GM12878 (cell line): ENCODE measurements around the gene C1orf52. TPM values are rescaled to one million over a fixed set of nuclear protein-coding genes. Genes with fewer than 3 reads are reported as not detected.

Experiments
- ATAC-seq: fragments of 200-7000 bp; cut with Tn5 transposase; 3 replicates; pipeline ENCODE4 v1.9.1; 2020; ENCODE audit warnings: mild to moderate bottlenecking, moderate library complexity
- BruUV-seq: library from RNA; stranded (reverse); fragments of 400-500 nt; replicated peaks from 2 replicates; lab custom pipeline; 2021; lab: Mats Ljungman, UMichigan
- CTCF ChIA-PET: fragments of 300-600 bp; sonication (Branson Sonifier 250); formaldehyde crosslinking; extraction: SDS; loops from one replicate; lab custom pipeline; 2021; ENCODE audit warnings: inconsistent platforms; lab: Yijun Ruan, JAX
- POLR2A ChIA-PET: fragments of 350-600 bp; formaldehyde crosslinking; extraction: SDS; loops from one replicate; lab custom pipeline; 2021; ENCODE audit warnings: inconsistent platforms; lab: Charles Lee
- RAD21 ChIA-PET: fragments of 300-600 bp; sonication (Branson Sonifier 250); formaldehyde crosslinking; loops from one replicate; lab custom pipeline; 2023; ENCODE audit warnings: antibody characterized with exemption; ENCODE audit not compliant: unreplicated experiment; lab: Charles Lee
- SMC1A ChIA-PET: fragments of 300-600 bp; sonication (Branson Sonifier 250); formaldehyde crosslinking; loops from one replicate; lab custom pipeline; 2023; ENCODE audit not compliant: unreplicated experiment, uncharacterized antibody; lab: Charles Lee
- DNase-seq: peaks from one replicate; pipeline ENCODE4 v3.0.0-alpha.2; 2011; ENCODE audit warnings: low read depth, low spot score
- FAIRE-seq: peaks from 3 replicates; lab custom pipeline; 2011; peaks lifted over from hg19 to GRCh38; lab: Jason Lieb, UNC
- H2AFZ ChIP-seq: 2 replicates; pipeline ENCODE4 v1.6.0; 2011; ENCODE audit warnings: low read depth, low read length, control low read depth; ENCODE audit not compliant: control insufficient read depth
- H3K27ac ChIP-seq: 2 replicates; pipeline ENCODE4 v1.5.1; 2011; ENCODE audit warnings: control low read depth; ENCODE audit not compliant: control insufficient read depth, insufficient read depth
- H3K27me3 ChIP-seq, 2 experiments: replicated peaks in 1 of 2; 2 replicates each; pipeline versions ENCODE4 v1.6.0 to v1.6.1; 2011; ENCODE audit warnings: low read length in 1 of 2; ENCODE audit not compliant: control insufficient read depth in 2 of 2, insufficient read depth in 2 of 2
- H3K36me3 ChIP-seq, 2 experiments: 2 replicates each; pipeline ENCODE4 v1.5.1; 2011; ENCODE audit warnings: low read length in 1 of 2; ENCODE audit not compliant: control insufficient read depth in 2 of 2, insufficient read depth in 2 of 2
- H3K4me1 ChIP-seq: 2 replicates; pipeline ENCODE4 v1.6.1; 2011; ENCODE audit warnings: mild to moderate bottlenecking, low read length, moderate library complexity, mixed read lengths; ENCODE audit not compliant: control insufficient read depth, insufficient read depth
- H3K4me2 ChIP-seq: 2 replicates; pipeline ENCODE4 v1.6.0; 2011; ENCODE audit warnings: control low read depth; ENCODE audit not compliant: control insufficient read depth, insufficient read depth
- H3K4me3 ChIP-seq: fragments of 200-600 bp; sonication (generic); 2 replicates; pipeline ENCODE4 v1.5.1; 2016
- H3K79me2 ChIP-seq: 2 replicates; pipeline ENCODE4 v1.6.0; 2011; ENCODE audit warnings: low read length; ENCODE audit not compliant: control insufficient read depth, insufficient read depth
- H3K9ac ChIP-seq: 2 replicates; pipeline ENCODE4 v1.8.0; 2011; ENCODE audit warnings: low read length, control low read depth, mixed read lengths; ENCODE audit not compliant: control insufficient read depth, insufficient read depth
- H3K9me3 ChIP-seq: replicated peaks from 3 replicates; pipeline ENCODE4 v1.5.1; 2011; ENCODE audit warnings: mild to moderate bottlenecking, low read length; ENCODE audit not compliant: control insufficient read depth, insufficient read depth
- H4K20me1 ChIP-seq: 2 replicates; pipeline ENCODE4 v1.6.0; 2011; ENCODE audit not compliant: control insufficient read depth, insufficient read depth
- CEBPB ChIP-seq, 2 experiments: fragments of 150-350 bp in 1 of 2; IDR thresholded peaks; 2 replicates each; pipeline ENCODE4 v1.6.1; 2012 to 2014; ENCODE audit warnings: low read depth in 2 of 2, low read length in 2 of 2, borderline replicate concordance in 1 of 2, inconsistent platforms in 1 of 2
- HDAC2 ChIP-seq: fragments of 200-600 bp; sonication (generic); IDR thresholded peaks from 2 replicates; pipeline ENCODE4 v1.6.1; 2017
- HSF1 ChIP-seq: fragments of 150-350 bp; IDR thresholded peaks from 2 replicates; pipeline ENCODE4 v1.6.1; 2014; ENCODE audit warnings: mild to moderate bottlenecking, low read depth, low read length
- MEF2B ChIP-seq: fragments of 450-650 bp; IDR thresholded peaks from 2 replicates; pipeline ENCODE4 v1.6.1; 2018; ENCODE audit warnings: mild to moderate bottlenecking, moderate library complexity; ENCODE audit not compliant: partially characterized antibody, poor library complexity, severe bottlenecking
- RAD51 ChIP-seq: fragments of 450-650 bp; IDR thresholded peaks from 2 replicates; pipeline ENCODE4 v1.6.1; 2016; ENCODE audit warnings: moderate library complexity, mild to moderate bottlenecking, inconsistent platforms
- RB1 ChIP-seq: fragments of 450-650 bp; formaldehyde crosslinking; IDR thresholded peaks from 2 replicates; pipeline ENCODE4 v1.6.1; 2017; ENCODE audit warnings: mild to moderate bottlenecking, borderline replicate concordance
- SIX5 ChIP-seq: IDR thresholded peaks from 2 replicates; pipeline ENCODE4 v1.6.1; 2011; ENCODE audit warnings: mild to moderate bottlenecking, low read depth, low read length, moderate library complexity; ENCODE audit not compliant: severe bottlenecking
- SUZ12 ChIP-seq: fragments of 200-600 bp; sonication (generic); IDR thresholded peaks from one replicate; pipeline ENCODE4 v1.6.1; 2018; ENCODE audit warnings: antibody characterized with exemption, mild to moderate bottlenecking; ENCODE audit not compliant: unreplicated experiment
- TCF12 ChIP-seq: IDR thresholded peaks from 2 replicates; pipeline ENCODE4 v1.6.1; 2011; ENCODE audit warnings: low read depth, mild to moderate bottlenecking, low read length
- YBX1 ChIP-seq: fragments of 450-650 bp; IDR thresholded peaks from 2 replicates; pipeline ENCODE4 v1.6.1; 2016; ENCODE audit warnings: antibody characterized with exemption
- ZBTB4 ChIP-seq: fragments of 450-650 bp; formaldehyde crosslinking; IDR thresholded peaks from 2 replicates; pipeline ENCODE4 v1.4.0; 2022; ENCODE audit warnings: mild to moderate bottlenecking, moderate library complexity
- ZNF24 ChIP-seq: fragments of 450-650 bp; IDR thresholded peaks from 2 replicates; pipeline ENCODE4 v1.6.1; 2017; ENCODE audit warnings: antibody characterized with exemption, mild to moderate bottlenecking
- ZZZ3 ChIP-seq: IDR thresholded peaks from 2 replicates; pipeline ENCODE4 v1.6.1; 2011; ENCODE audit warnings: low read depth; ENCODE audit not compliant: control insufficient read depth, insufficient read length
- WGBS: methylation state at CpG from one replicate; pipeline ENCODE4 v1.1.6; 2016; ENCODE audit warnings: low lambda C conversion rate; ENCODE audit not compliant: insufficient replicate concordance, insufficient coverage; ENCODE audit errors: missing lambda C conversion rate; 5-methylcytosine and 5-hydroxymethylcytosine counted together
- in situ Hi-C: fragments of 300-500 bp; cut with MboI; formaldehyde crosslinking; loops from 9 replicates; pipeline ENCODE4 v1.14.3; 2018; ENCODE audit warnings: mixed read lengths
- intact Hi-C: fragments of 100-400 bp; cut with micrococcal nuclease; formaldehyde crosslinking; loops from one replicate; pipeline ENCODE4 v1.14.2; 2022; ENCODE audit not compliant: unreplicated experiment
- polyA plus RNA-seq, 11 experiments: library from polyadenylated mRNA; depleted of rRNA in 4 of 11; unstranded in 6 of 11; stranded (reverse) in 5 of 11; fragments of >200 nt; fragmentation: Nextera tagmentation in 4 of 11; fragmentation: Illumina TruSeq in 1 of 11; extraction: Ambion mirVana in 4 of 11; extraction: Trizol in 1 of 11; gene quantifications; 1 replicate in 1 of 11; 2 replicates in 10 of 11; pipeline versions ENCODE4 v1.2.1 to v1.2.3, GENCODE V29; 2011 to 2016; ENCODE audit warnings: inconsistent platforms in 2 of 11, missing spikeins in 2 of 11, low read depth in 1 of 11
- total RNA-seq, 4 experiments: library from RNA; depleted of rRNA in 3 of 4; stranded (reverse); fragments of >200 nt in 3 of 4; fragmentation: Illumina TruSeq in 1 of 4; extraction: Trizol in 1 of 4; gene quantifications; 2 replicates each; pipeline versions ENCODE4 v1.2.1 to v1.2.3, GENCODE V29; 2013 to 2021
- TF ChIP-seq, protein P1 (sequence below): fragments of 450-650 bp; IDR thresholded peaks from 2 replicates; pipeline ENCODE4 v1.6.1; 2017; ENCODE audit warnings: mild to moderate bottlenecking, moderate library complexity

The C1orf52 gene
- total and polyA plus RNA-seq, 10 of the 15 experiments (the other 5 are each of a cell fraction or from before 2014, with no cell fraction given) = 9.4 to 39.5 (median 17.6) TPM

GRCh38 chr1:85202864-85203255, 56.6 kb downstream of the C1orf52 start:
- Histone ChIP-seq H3K27me3 (peaks cover 0 to 3% of the 10 kb centered on the region in 2 experiments; a peak in 3 of 4 replicates), H3K4me1 (no peaks in the 10 kb centered on the region), H2AFZ (no peak overlapping the region), H3K79me2 (peaks cover 4% of the 10 kb centered on the region), H3K9me3 (no peaks in the 10 kb centered on the region), H3K4me2 (no peak overlapping the region), H3K36me3 (no peaks in the 10 kb centered on the region), H3K27ac (no peak overlapping the region), H3K9ac (no peak overlapping the region), H3K4me3 (no peak overlapping the region), H4K20me1 (no peaks in the 10 kb centered on the region; the same call in 1 of the 2 replicates)
- CTCF ChIA-PET = no interaction called here
- SMC1A ChIA-PET = no interaction called here
- intact Hi-C loops (loop anchor here (5.0 kb wide), 1 partner anchor 49 kb away; no protein-coding TSS in a partner anchor), in situ Hi-C loops (no loop called here)
- no peak for ATAC-seq
- TF ChIP-seq TCF12 (no peak), HDAC2 (no peak), RAD51 (no peak), ZNF24 (no peak), SIX5 (no peak), YBX1 (no peak), ZZZ3 (no peak), MEF2B (no peak), ZBTB4 (no peak), HSF1 (no peak), CEBPB (IDR thresholded peaks at IDR 0.05; ENCODE audit: borderline replicate concordance in 1 of 2, low read depth in 2 of 2, low read length in 2 of 2) (no peak), RB1 (no peak), SUZ12 (no peak)
- TF ChIP-seq, protein P1, sequence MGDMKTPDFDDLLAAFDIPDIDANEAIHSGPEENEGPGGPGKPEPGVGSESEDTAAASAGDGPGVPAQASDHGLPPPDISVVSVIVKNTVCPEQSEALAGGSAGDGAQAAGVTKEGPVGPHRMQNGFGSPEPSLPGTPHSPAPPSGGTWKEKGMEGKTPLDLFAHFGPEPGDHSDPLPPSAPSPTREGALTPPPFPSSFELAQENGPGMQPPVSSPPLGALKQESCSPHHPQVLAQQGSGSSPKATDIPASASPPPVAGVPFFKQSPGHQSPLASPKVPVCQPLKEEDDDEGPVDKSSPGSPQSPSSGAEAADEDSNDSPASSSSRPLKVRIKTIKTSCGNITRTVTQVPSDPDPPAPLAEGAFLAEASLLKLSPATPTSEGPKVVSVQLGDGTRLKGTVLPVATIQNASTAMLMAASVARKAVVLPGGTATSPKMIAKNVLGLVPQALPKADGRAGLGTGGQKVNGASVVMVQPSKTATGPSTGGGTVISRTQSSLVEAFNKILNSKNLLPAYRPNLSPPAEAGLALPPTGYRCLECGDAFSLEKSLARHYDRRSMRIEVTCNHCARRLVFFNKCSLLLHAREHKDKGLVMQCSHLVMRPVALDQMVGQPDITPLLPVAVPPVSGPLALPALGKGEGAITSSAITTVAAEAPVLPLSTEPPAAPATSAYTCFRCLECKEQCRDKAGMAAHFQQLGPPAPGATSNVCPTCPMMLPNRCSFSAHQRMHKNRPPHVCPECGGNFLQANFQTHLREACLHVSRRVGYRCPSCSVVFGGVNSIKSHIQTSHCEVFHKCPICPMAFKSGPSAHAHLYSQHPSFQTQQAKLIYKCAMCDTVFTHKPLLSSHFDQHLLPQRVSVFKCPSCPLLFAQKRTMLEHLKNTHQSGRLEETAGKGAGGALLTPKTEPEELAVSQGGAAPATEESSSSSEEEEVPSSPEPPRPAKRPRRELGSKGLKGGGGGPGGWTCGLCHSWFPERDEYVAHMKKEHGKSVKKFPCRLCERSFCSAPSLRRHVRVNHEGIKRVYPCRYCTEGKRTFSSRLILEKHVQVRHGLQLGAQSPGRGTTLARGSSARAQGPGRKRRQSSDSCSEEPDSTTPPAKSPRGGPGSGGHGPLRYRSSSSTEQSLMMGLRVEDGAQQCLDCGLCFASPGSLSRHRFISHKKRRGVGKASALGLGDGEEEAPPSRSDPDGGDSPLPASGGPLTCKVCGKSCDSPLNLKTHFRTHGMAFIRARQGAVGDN = no peak
- no peak for FAIRE-seq
- POLR2A ChIA-PET = no interaction called here
- 42% methylated on average over 2 of the region's 2 CpGs for WGBS
- RAD21 ChIA-PET = no interaction called here
- DNase-seq = no peak
- no TSS peak for BruUV-seq
